HepG2 (cell line): Measurements from ENCODE around the gene CNTN2.

Experiments
- AKNA ChIP-seq: sonication (generic); formaldehyde crosslinking; IDR thresholded peaks from 2 replicates; pipeline ENCODE4 v1.4.0; 2020; ENCODE audit warnings: missing genetic modification reagents, borderline replicate concordance
- ATF3 ChIP-seq: sonication (generic); formaldehyde crosslinking; IDR thresholded peaks from 2 replicates; pipeline ENCODE4 v1.4.0; 2020; ENCODE audit warnings: missing genetic modification reagents
- CEBPB ChIP-seq: IDR thresholded peaks from 2 replicates; pipeline ENCODE4 v1.6.1; 2011; ENCODE audit warnings: low read depth, low read length, improper control_type of control experiment, borderline replicate concordance
- CTCF ChIP-seq: sonication (generic); formaldehyde crosslinking; IDR thresholded peaks from 2 replicates; pipeline ENCODE4 v1.5.0; 2020; ENCODE audit warnings: mild to moderate bottlenecking, missing genetic modification reagents, moderate library complexity
- DPF2 ChIP-seq: sonication (generic); formaldehyde crosslinking; IDR thresholded peaks from 2 replicates; pipeline ENCODE4 v1.4.0; 2020; ENCODE audit warnings: mild to moderate bottlenecking, low read depth, missing genetic modification reagents, borderline replicate concordance
- EZH2 ChIP-seq: conservative IDR thresholded peaks from 2 replicates; pipeline ENCODE4 v1.6.1; 2012; ENCODE audit warnings: mild to moderate bottlenecking, low read depth, low read length, moderate library complexity
- FOSL1 ChIP-seq: sonication (generic); formaldehyde crosslinking; IDR thresholded peaks from 2 replicates; pipeline ENCODE4 v1.9.0; 2021; ENCODE audit warnings: missing genetic modification reagents, borderline replicate concordance
- MAF1 ChIP-seq: sonication (generic); formaldehyde crosslinking; IDR thresholded peaks from 2 replicates; pipeline ENCODE4 v1.5.0; 2020; ENCODE audit warnings: missing genetic modification reagents, borderline replicate concordance
- MTF2 ChIP-seq: sonication (generic); formaldehyde crosslinking; IDR thresholded peaks from 2 replicates; pipeline ENCODE4 v1.5.0; 2020; ENCODE audit warnings: missing genetic modification reagents, borderline replicate concordance
- SRF ChIP-seq: IDR thresholded peaks from 2 replicates; pipeline ENCODE4 v1.6.1; 2011; ENCODE audit warnings: mild to moderate bottlenecking, low read depth, low read length, moderate library complexity
- ZNF776 ChIP-seq: sonication (generic); formaldehyde crosslinking; IDR thresholded peaks from 2 replicates; pipeline ENCODE4 v1.4.0; 2020; ENCODE audit warnings: mild to moderate bottlenecking, missing genetic modification reagents

- TF ChIP-seq CEBPB = no peak
- TF ChIP-seq ATF3 (CRISPR knock-in tag) = no peak
- no peak for TF ChIP-seq SRF
- no peak for TF ChIP-seq MTF2
- TF ChIP-seq DPF2 (CRISPR knock-in tag) = no peak
- no peak for TF ChIP-seq FOSL1 (CRISPR knock-in tag)
- TF ChIP-seq AKNA (CRISPR knock-in tag) = no peak
- no peak for TF ChIP-seq MAF1 (CRISPR knock-in tag)
- TF ChIP-seq ZNF776 (CRISPR knock-in tag) = no peak
- no peak for TF ChIP-seq CTCF (CRISPR knock-in tag)
- TF ChIP-seq EZH2 = no peak
Observed at GRCh38 chr1:205020466-205020865, 22.5 kb upstream of the CNTN2 start.
